DOHH2 (cell line): ENCODE results near the gene CENPA.
"Not testable (repeated sequence)": the region's sequence is repeated elsewhere in the genome, so short reads cannot be mapped to it uniquely, and the experiment has no call there.

Source experiments
- EZH2phosphoT487 ChIP-seq: fragments of 200-600 bp; sonication (generic); IDR thresholded peaks from 2 replicates; pipeline ENCODE4 v1.6.1; 2017; ENCODE audit warnings: borderline replicate concordance, mild to moderate bottlenecking, antibody characterized with exemption, low read length, moderate library complexity, mixed read lengths
- TF ChIP-seq, protein P1 (sequence below): fragments of 200-600 bp; sonication (generic); IDR thresholded peaks from one replicate; pipeline ENCODE4 v1.5.1; 2014; ENCODE audit warnings: antibody characterized with exemption, mild to moderate bottlenecking, low read depth, low read length; ENCODE audit not compliant: poor library complexity, severe bottlenecking

DNA sequence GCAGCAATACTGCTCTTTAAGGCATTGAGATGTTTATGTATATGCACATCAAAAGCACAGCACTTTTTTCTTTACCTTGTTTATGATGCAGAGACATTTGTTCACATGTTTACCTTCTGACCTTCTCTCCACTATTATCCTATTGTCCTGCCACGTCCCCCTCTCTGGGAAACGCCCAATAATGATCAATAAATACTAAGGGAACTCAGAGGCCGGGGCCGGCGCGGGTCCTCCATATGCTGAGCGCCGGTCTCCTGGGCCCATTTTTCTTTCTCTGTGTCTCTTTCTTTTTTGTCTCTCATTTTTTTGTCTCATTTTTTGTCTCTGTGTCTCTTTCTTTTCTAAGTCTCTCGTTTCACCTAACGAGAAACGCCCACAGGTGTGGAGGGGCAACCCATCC lies 35.4 kb upstream of the CENPA start:
- TF ChIP-seq, protein P1, sequence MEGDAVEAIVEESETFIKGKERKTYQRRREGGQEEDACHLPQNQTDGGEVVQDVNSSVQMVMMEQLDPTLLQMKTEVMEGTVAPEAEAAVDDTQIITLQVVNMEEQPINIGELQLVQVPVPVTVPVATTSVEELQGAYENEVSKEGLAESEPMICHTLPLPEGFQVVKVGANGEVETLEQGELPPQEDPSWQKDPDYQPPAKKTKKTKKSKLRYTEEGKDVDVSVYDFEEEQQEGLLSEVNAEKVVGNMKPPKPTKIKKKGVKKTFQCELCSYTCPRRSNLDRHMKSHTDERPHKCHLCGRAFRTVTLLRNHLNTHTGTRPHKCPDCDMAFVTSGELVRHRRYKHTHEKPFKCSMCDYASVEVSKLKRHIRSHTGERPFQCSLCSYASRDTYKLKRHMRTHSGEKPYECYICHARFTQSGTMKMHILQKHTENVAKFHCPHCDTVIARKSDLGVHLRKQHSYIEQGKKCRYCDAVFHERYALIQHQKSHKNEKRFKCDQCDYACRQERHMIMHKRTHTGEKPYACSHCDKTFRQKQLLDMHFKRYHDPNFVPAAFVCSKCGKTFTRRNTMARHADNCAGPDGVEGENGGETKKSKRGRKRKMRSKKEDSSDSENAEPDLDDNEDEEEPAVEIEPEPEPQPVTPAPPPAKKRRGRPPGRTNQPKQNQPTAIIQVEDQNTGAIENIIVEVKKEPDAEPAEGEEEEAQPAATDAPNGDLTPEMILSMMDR: not testable (repeated sequence)
- not testable (repeated sequence) for TF ChIP-seq EZH2phosphoT487
